Skin of body (tissue), 2 donors: ENCODE measurements around the gene HOXA5. TPM values are rescaled to one million over a fixed set of nuclear protein-coding genes. Genes with fewer than 3 reads are reported as not detected.

Experiments used
- DNase-seq: peaks from one replicate; lab custom pipeline; 2025; lab: John Stamatoyannopoulos, UW
- total RNA-seq: library from RNA; depleted of rRNA; stranded (reverse); fragments of >200 nt; gene quantifications from one replicate; pipeline ENCODE4 v1.2.3, GENCODE V29; 2014

The HOXA5 gene
- total RNA-seq, 1 donor from 2014 or later = 4.7 TPM

GRCh38 chr7:27149842-27150567 is 6.5 kb upstream of the HOXA5 start:
- DNase-seq = no peak

- DNase-seq = no peak
These were observed 5.5 kb upstream of the HOXA5 start for GRCh38 chr7:27148756-27149641.

GRCh38 chr7:27148031-27148755 is 4.7 kb upstream of the HOXA5 start:
- DNase-seq = no peak

- no peak for DNase-seq
These were observed 3.9 kb upstream of the HOXA5 start, which contains the start of gene HOXA6 for GRCh38 chr7:27147199-27148030. HOXA6 (minus strand) TSS chr7:27147774; CDS start chr7:27147749, 25 bp downstream.

GRCh38 chr7:27146491-27147198 is 3.2 kb upstream of the HOXA5 start:
- no peak for DNase-seq

- DNase-seq = no peak
These were observed 2.5 kb upstream of the HOXA5 start for GRCh38 chr7:27145914-27146412.

- no peak for DNase-seq
These were observed 1.9 kb upstream of the HOXA5 start for GRCh38 chr7:27145165-27145913.

- no peak for DNase-seq
These were observed 1.3 kb upstream of the HOXA5 start for GRCh38 chr7:27144781-27145164.

GRCh38 chr7:27143950-27144780 is 684 bp upstream of the HOXA5 start:
- DNase-seq = no peak

GRCh38 chr7:27142580-27143022 is 880 bp downstream of the HOXA5 start:
- no peak for DNase-seq

- no peak for DNase-seq
These were observed 1.4 kb downstream of the HOXA5 start for GRCh38 chr7:27141923-27142579.

- no peak for DNase-seq
These were observed 2.2 kb downstream of the HOXA5 start for GRCh38 chr7:27141137-27141922.

- no peak for DNase-seq
These were observed 3.2 kb downstream of the HOXA5 start for GRCh38 chr7:27140126-27140857.

- no peak for DNase-seq
These were observed 4.0 kb downstream of the HOXA5 start for GRCh38 chr7:27139334-27140125.

GRCh38 chr7:27138985-27139333 is 4.5 kb downstream of the HOXA5 start:
- DNase-seq = no peak

- DNase-seq = no peak
These were observed 5.0 kb downstream of the HOXA5 start for GRCh38 chr7:27138472-27138871.
